Brain microvascular endothelial cell (primary cell): Measurements from ENCODE around the gene NUP62CL.

ENCODE experiments used
- DNase-seq: peaks from one replicate; pipeline ENCODE4 v3.0.0-alpha.2; 2020
- H3K27ac ChIP-seq: fragments of 250-450 bp; sonication (Bioruptor Pico); 2 replicates; pipeline ENCODE4 v1.5.1; 2020; ENCODE audit warnings: mild to moderate bottlenecking, moderate library complexity
- H3K27me3 ChIP-seq: fragments of 250-450 bp; sonication (Bioruptor Pico); replicated peaks from 2 replicates; pipeline ENCODE4 v1.5.1; 2020; ENCODE audit warnings: mild to moderate bottlenecking
- H3K36me3 ChIP-seq: fragments of 250-450 bp; sonication (Bioruptor Pico); replicated peaks from 2 replicates; pipeline ENCODE4 v1.5.1; 2020; ENCODE audit warnings: mild to moderate bottlenecking
- H3K4me3 ChIP-seq: 2 replicates; pipeline ENCODE4 v1.5.1; 2011; ENCODE audit warnings: low read depth, mild to moderate bottlenecking, control low read depth, low read length, moderate library complexity
- in situ Hi-C: cut with HindIII; loops from 2 replicates; pipeline ENCODE4 v1.10.0; 2017; ENCODE audit warnings: low sequenced_read_pairs, low pct_ligation_motif_present
- TF ChIP-seq, protein P1 (sequence below): IDR thresholded peaks from 2 replicates; pipeline ENCODE4 v1.5.1; 2011; ENCODE audit warnings: low read depth, mild to moderate bottlenecking, moderate library complexity, low read length, control low read depth, inconsistent platforms; ENCODE audit errors: missing control alignments

NUP62CL gene

DNA sequence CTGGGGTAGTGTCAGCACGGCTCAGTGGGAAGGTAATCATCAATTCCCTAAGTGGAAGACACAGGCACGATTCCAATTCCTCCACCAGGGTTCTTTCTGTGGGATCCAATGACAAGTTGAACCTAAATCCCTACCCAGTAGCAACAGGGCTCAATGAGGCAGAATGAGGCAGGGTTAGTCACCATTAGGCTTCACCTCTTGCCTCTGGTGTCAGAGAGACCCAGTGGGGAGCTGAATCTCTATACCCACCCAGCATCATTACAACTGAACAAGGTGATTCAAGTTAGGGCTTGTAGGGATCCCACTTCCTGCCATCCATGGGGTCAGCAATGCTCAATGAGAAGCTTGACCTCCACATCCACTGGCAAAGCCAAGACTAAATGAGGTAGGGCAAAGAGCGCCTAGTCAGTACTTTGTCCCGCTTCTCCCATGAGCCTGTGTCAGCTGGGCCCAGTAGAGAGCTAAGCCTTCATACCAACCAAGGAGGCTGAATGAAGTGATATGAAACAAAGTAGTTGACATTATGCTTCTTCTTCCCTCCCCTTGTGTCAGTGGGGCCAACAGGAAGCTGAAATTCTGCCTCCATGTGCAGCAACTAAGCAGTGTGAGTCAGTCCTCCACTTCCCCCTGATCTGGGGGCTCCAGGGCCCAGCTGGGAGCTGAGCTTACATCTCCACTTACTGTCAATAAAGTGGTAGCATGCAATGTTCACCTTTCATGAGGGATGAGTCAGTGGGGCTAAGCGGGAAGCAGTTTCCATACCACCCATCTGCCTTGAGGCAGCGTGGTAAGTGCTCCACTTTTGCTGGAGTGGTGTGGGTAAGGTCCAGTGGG, 51.2 kb downstream of the NUP62CL start:
- TF ChIP-seq, protein P1, sequence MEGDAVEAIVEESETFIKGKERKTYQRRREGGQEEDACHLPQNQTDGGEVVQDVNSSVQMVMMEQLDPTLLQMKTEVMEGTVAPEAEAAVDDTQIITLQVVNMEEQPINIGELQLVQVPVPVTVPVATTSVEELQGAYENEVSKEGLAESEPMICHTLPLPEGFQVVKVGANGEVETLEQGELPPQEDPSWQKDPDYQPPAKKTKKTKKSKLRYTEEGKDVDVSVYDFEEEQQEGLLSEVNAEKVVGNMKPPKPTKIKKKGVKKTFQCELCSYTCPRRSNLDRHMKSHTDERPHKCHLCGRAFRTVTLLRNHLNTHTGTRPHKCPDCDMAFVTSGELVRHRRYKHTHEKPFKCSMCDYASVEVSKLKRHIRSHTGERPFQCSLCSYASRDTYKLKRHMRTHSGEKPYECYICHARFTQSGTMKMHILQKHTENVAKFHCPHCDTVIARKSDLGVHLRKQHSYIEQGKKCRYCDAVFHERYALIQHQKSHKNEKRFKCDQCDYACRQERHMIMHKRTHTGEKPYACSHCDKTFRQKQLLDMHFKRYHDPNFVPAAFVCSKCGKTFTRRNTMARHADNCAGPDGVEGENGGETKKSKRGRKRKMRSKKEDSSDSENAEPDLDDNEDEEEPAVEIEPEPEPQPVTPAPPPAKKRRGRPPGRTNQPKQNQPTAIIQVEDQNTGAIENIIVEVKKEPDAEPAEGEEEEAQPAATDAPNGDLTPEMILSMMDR, result no peak
- peak; percentile 6 for DNase-seq
- Histone ChIP-seq H3K36me3 (no peaks in the 10 kb centered on the region), H3K4me3 (no peak overlapping the region), H3K27ac (no peak overlapping the region), H3K27me3 (no peaks in the 10 kb centered on the region)
- in situ Hi-C loops, result no loop called here

DNA sequence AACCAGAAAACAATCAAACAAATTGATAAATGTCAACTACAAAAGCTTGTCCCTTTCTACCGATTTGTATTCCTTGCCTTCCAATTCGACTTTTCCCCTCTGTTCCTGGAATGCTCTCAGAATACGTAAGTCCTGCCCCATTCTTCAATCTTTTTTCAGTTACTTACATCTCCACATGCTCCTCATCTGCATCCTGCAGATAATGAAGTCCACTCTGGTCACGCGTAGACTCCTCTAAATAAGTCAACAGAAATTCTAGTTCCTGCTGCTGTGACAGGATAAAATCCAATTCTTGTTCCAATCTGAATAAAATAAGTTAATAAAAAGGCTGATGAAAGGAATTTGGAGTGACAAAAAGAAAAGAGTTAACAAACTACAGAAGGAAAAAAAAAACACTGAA, 53.2 kb downstream of the NUP62CL start:
- H3K36me3 ChIP-seq, result no peaks in the 10 kb centered on the region
- in situ Hi-C loops, result no loop called here
- no peak for DNase-seq
- H3K27me3 ChIP-seq, result no peaks in the 10 kb centered on the region
- no peak overlapping the region for H3K4me3 ChIP-seq
- TF ChIP-seq, protein P1, result no peak
- no peak overlapping the region for H3K27ac ChIP-seq

DNA sequence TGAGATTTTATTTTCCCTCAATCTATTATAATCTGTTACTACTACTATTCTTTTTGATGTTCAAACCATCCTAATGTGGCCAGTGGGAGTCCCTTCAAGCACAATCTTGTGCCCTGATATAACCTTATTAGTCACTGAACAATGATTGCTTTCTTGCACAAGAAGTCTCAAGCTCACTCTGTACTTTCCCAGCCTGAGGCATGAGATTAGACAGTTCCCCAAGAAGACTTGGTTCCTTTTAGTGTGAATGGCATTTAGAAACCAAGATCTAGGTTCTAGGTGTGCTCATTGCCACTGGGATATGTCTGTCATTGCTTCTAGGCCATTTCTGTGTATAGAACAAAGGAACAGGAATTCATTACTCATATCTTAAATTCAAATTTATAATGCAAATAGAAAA, 59.6 kb downstream of the NUP62CL start:
- no peaks in the 10 kb centered on the region for H3K27me3 ChIP-seq
- H3K27ac ChIP-seq, result no peak overlapping the region
- DNase-seq, result peak; percentile 0
- no peaks in the 10 kb centered on the region for H3K36me3 ChIP-seq
- no peak overlapping the region for H3K4me3 ChIP-seq
- TF ChIP-seq, protein P1, result no peak
- in situ Hi-C loops, result no loop called here

DNA sequence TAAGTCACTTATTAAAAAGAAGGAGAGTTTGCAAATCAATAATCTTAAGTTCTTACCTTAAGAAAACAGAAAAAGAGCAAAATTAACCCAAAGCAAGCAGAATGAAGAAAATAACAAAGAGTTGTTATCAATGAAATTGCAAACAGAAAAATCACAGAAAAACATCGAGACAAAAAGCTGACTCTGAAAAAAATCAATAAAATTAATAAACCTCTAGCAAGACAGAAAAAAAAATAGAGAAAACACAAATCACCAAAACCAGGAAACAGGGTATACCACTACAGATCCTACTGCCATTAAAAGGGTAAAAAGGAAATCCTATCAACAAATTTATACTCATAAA, 70.3 kb downstream of the NUP62CL start:
- no peaks in the 10 kb centered on the region for H3K36me3 ChIP-seq
- H3K27ac ChIP-seq, result peak overlapping the region; percentile 4
- no peak overlapping the region for H3K4me3 ChIP-seq
- no peaks in the 10 kb centered on the region for H3K27me3 ChIP-seq
- DNase-seq, result no peak
- in situ Hi-C loops, result no loop called here
- TF ChIP-seq, protein P1, result no peak

DNA sequence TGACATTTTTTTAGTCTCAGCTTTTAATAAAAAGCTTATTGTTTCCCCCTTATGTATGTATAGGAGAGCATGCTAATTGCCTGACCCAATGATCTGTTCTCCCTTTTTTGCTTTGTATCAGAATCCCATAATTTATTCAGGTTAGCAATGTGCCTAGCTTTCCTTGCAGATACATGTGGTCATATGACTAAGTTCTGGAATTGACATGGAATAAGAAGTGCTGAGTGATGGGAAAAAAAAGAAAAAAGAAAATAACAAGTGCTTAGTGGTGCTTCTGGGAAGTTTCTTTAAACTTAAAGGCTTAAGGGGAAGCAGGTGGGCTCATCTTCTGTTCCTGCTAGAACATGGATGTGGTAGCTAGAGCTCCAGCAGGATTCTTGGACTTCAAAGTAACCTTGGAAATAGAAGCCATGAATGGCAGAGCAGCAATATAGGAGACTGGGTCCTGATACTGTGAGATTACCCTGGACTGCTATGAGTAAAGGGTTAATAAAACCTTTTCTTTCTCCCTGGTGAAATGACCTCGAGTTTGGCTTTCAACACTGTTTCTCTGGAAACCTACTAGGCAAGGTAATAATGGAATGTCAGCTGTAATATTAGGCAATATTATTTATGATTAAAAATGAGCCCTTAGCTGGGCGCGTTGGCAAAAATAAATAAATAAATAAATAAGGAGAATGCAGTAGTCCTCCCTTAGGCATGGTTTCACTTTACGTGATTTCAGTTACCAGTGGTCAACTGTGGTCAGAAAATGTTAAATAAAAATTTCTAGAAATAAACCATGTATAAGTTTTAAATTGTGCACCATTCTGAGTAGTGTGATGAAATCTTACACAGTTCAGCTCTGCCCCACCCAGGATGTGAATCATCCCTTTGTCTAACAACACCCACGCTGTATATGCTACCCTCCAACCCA, 70.9 kb downstream of the NUP62CL start:
- in situ Hi-C loops, result no loop called here
- peak; percentile 44 for DNase-seq
- TF ChIP-seq, protein P1, result no peak

More for the DNA sequence above, 70.9 kb downstream of the NUP62CL start:
- Histone ChIP-seq H3K27me3 (no peaks in the 10 kb centered on the region), H3K27ac (peak overlapping the region; percentile 4), H3K36me3 (no peaks in the 10 kb centered on the region), H3K4me3 (no peak overlapping the region)
